Stimulated activated effector memory CD8-positive, alpha-beta T cell treated with anti-CD3 and anti-CD28 coated beads, Interleukin-12 subunit alpha, Interleukin-12 subunit beta, amount 100 ng/mL, for 72 hours (primary cell): ENCODE data around the gene FMNL1.
A peak's percentile ranks its signal among the peaks of the same experiment; 100 is the strongest.
"Not testable (repeated sequence)": the region's sequence is repeated elsewhere in the genome, so short reads cannot be mapped to it uniquely, and the experiment has no call there.

Experiments used
- ATAC-seq: fragments of 150-1000 bp; cut with Tn5 transposase; 2 replicates; pipeline ENCODE4 v1.10.0; 2021
- DNase-seq, 2 donors: peaks; one replicate each; pipeline ENCODE4 v3.0.0; 2021 to 2022; ENCODE audit warnings: low spot score in 2 of 2
- H3K27ac Mint-ChIP-seq: one replicate; pipeline ENCODE4 v1.8.0; 2022; ENCODE audit warnings: mild to moderate bottlenecking, mixed read lengths
- H3K36me3 Mint-ChIP-seq: one replicate; pipeline ENCODE4 v1.8.0; 2022; ENCODE audit warnings: mild to moderate bottlenecking, mixed read lengths
- H3K4me1 Mint-ChIP-seq: one replicate; pipeline ENCODE4 v1.8.0; 2022; ENCODE audit warnings: mixed read lengths
- H3K4me3 Mint-ChIP-seq: one replicate; pipeline ENCODE4 v1.8.0; 2022; ENCODE audit warnings: mild to moderate bottlenecking, mixed read lengths
- H3K9me3 Mint-ChIP-seq: one replicate; pipeline ENCODE4 v1.8.0; 2022; ENCODE audit warnings: mixed read lengths

Gene FMNL1

DNA sequence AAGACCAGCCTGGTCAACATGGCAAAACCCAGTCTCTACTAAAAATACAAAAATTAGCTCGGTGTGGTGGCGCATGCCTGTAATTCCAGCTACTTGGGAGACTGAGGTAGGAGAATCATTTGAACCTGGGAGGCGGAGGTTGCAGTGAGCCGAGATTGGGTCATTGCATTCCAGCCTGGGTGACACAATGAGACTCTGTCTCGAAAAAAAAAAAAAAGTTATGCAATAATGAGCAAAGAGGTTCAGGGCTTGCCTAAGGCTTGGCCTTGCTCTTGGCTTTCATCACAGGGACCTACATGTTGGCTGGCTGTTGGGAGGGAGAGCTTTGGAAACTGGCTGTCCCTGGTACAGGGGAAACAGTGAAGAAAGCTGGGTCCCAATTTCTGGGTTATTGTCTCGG, 19.8 kb upstream of the FMNL1 start:
- not testable (repeated sequence) for H3K36me3 Mint-ChIP-seq, H3K27ac Mint-ChIP-seq, ATAC-seq, H3K9me3 Mint-ChIP-seq, DNase-seq, H3K4me3 Mint-ChIP-seq, H3K4me1 Mint-ChIP-seq

GRCh38 chr17:45218895-45219661, 2.6 kb upstream of the FMNL1 start:
- DNase-seq (peak; percentile 87 to 96), ATAC-seq (peak; percentile 33)
- Mint-ChIP-seq H3K36me3 (peaks cover 88% of the 10 kb centered on the region), H3K27ac (no peak overlapping the region), H3K4me1 (peaks cover 28% of the 10 kb centered on the region), H3K4me3 (peak overlapping the region; percentile 91), H3K9me3 (no peaks in the 10 kb centered on the region)

DNA sequence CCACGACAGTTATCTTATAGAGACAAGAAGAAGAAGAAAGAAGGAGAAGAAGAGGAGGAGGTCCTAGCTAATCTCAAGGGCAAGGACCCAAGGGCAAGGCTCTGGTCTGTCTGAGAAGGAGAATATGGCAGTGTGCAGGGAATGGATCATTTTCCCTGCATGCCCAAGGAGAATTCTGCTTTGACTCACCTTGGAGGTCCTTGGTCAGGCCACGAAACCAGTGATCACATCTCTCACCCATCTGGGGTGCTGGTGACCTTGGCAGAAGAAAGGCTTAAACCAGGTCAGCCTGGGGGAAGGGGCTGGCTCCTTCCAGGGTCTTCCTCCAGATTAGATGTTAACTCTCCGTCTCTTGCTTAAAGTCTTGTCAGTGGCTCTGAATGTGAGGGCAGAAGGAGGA, 1.6 kb upstream of the FMNL1 start:
- Mint-ChIP-seq H3K27ac (peak overlapping the region; percentile 78), H3K4me3 (peak overlapping the region; percentile 91), H3K36me3 (peaks cover 86% of the 10 kb centered on the region), H3K4me1 (peaks cover 38% of the 10 kb centered on the region), H3K9me3 (no peaks in the 10 kb centered on the region)
- no peak for DNase-seq
- ATAC-seq = no peak

GRCh38 chr17:45222014-45222288, 266 bp downstream of the FMNL1 start:
- peaks cover 57% of the 10 kb centered on the region for H3K4me1 Mint-ChIP-seq
- ATAC-seq = no peak
- DNase-seq = no peak
- H3K27ac Mint-ChIP-seq = peak overlapping the region; percentile 100
- H3K9me3 Mint-ChIP-seq = no peaks in the 10 kb centered on the region
- H3K4me3 Mint-ChIP-seq = peak overlapping the region; percentile 91
- peaks cover 86% of the 10 kb centered on the region for H3K36me3 Mint-ChIP-seq

GRCh38 chr17:45222289-45222995, 757 bp downstream of the FMNL1 start:
- H3K27ac Mint-ChIP-seq = peak overlapping the region; percentile 100
- ATAC-seq = peak; percentile 5
- peaks cover 62% of the 10 kb centered on the region for H3K4me1 Mint-ChIP-seq
- H3K36me3 Mint-ChIP-seq = peaks cover 86% of the 10 kb centered on the region
- DNase-seq = peak in 1 of 2 donors; percentile 77
- H3K9me3 Mint-ChIP-seq = no peaks in the 10 kb centered on the region
- H3K4me3 Mint-ChIP-seq = peak overlapping the region; percentile 91

DNA sequence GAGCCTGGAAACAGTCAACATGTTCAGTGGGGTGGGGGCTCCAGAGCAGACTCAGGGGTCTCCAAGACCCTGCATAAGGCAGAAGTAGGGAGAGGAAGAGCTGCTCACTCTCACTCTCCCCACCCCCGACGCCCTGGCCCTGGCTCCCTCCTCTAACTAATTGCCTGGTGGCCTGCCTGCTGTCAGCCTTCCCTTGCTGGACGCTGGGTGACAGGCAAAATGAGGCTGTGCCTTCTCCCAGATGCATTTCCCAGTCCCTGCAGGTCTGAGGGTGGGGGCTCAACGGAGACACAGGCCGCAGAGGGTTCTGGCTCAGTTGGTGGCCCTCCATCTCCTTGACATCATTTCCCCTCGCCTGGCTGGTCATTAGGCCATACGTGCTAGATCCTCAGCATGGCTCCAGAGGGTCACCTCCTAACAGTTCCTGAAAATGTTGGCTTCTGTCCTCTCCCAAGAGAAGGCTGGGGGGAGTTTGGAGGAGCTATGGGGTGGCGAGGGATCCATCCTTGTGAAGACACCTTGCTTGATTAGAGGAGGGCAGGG, 1.4 kb downstream of the FMNL1 start:
- ATAC-seq = no peak
- H3K4me3 Mint-ChIP-seq = peak overlapping the region; percentile 91
- peaks cover 86% of the 10 kb centered on the region for H3K36me3 Mint-ChIP-seq

GRCh38 chr17:45223539-45224528, 2.1 kb downstream of the FMNL1 start:
- peaks cover 86% of the 10 kb centered on the region for H3K36me3 Mint-ChIP-seq
- DNase-seq (peak in 1 of 2 donors; percentile 82), ATAC-seq (peak; percentile 52)
- no peaks in the 10 kb centered on the region for H3K9me3 Mint-ChIP-seq
- H3K4me1 Mint-ChIP-seq = peaks cover 72% of the 10 kb centered on the region
- peak overlapping the region; percentile 100 for H3K27ac Mint-ChIP-seq
- H3K4me3 Mint-ChIP-seq = peak overlapping the region; percentile 91

More for the DNA sequence above, 1.4 kb downstream of the FMNL1 start:
- no peak for DNase-seq
- H3K4me1 Mint-ChIP-seq = peaks cover 68% of the 10 kb centered on the region
- peak overlapping the region; percentile 100 for H3K27ac Mint-ChIP-seq
- H3K9me3 Mint-ChIP-seq = no peaks in the 10 kb centered on the region

DNA sequence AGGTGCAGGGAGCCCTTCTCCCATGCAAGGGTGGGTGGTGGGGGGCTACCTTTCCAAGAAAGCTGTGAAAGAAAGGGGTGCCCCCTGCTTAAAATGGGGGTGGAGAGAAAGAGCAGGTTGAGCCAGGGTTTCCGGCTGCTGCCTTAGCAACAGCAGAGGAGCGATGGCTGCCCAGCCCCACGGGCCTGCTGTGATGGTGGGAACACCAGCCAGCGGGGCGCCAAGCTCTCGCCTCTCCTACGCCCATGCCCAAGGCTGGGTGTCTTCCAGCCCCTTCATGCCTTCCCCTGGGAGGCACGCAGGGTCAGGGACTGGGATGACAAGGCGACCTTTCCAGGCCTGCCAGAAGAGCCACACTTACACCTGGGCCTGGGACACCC, 3.0 kb downstream of the FMNL1 start:
- Mint-ChIP-seq H3K36me3 (peaks cover 86% of the 10 kb centered on the region), H3K27ac (peak overlapping the region; percentile 100), H3K4me1 (peaks cover 72% of the 10 kb centered on the region), H3K9me3 (no peaks in the 10 kb centered on the region), H3K4me3 (peak overlapping the region; percentile 91)
- DNase-seq (peak in 1 of 2 donors; percentile 71), ATAC-seq (no peak)

- peak; percentile 33 to 79 for DNase-seq
- Mint-ChIP-seq H3K4me1 (peaks cover 72% of the 10 kb centered on the region), H3K4me3 (peak overlapping the region; percentile 91), H3K9me3 (no peaks in the 10 kb centered on the region), H3K27ac (peak overlapping the region; percentile 100), H3K36me3 (peaks cover 86% of the 10 kb centered on the region)
- ATAC-seq = no peak
Measured at GRCh38 chr17:45225051-45225700, 3.5 kb downstream of the FMNL1 start.

GRCh38 chr17:45225964-45226530, 4.4 kb downstream of the FMNL1 start:
- Mint-ChIP-seq H3K4me1 (peaks cover 77% of the 10 kb centered on the region), H3K36me3 (peaks cover 87% of the 10 kb centered on the region), H3K4me3 (peak overlapping the region; percentile 91), H3K9me3 (no peaks in the 10 kb centered on the region), H3K27ac (peak overlapping the region; percentile 100)
- peak; percentile 71 for ATAC-seq
- DNase-seq = peak; percentile 80 to 97

DNA sequence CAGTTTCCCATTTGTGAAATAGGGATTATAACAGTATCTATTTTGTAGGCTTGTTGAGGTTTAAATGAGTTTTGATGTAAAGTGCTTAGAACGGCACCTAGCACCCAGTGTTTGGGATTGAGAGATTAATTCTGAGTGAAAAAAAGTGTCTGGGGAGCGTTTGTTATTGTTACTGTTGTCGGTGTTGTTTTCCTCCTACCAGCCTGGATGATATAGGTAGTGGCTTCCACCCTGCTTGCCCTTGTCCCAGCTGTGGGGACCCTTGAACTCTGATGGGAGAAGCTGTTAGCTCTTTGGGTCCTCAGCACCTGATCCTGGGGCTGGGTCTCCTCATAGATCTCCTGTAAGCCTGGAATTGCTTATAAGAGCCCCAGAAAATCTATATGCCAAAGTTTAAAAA, 4.9 kb downstream of the FMNL1 start:
- H3K9me3 Mint-ChIP-seq = no peaks in the 10 kb centered on the region
- peak overlapping the region; percentile 100 for H3K27ac Mint-ChIP-seq
- H3K36me3 Mint-ChIP-seq = peaks cover 92% of the 10 kb centered on the region
- DNase-seq (no peak), ATAC-seq (no peak)
- H3K4me3 Mint-ChIP-seq = peak overlapping the region; percentile 91
- peaks cover 82% of the 10 kb centered on the region for H3K4me1 Mint-ChIP-seq

- DNase-seq (peak in 1 of 2 donors; percentile 79), ATAC-seq (no peak)
- Mint-ChIP-seq H3K27ac (peak overlapping the region; percentile 100), H3K4me3 (peak overlapping the region; percentile 91), H3K36me3 (peaks cover 96% of the 10 kb centered on the region), H3K4me1 (peaks cover 90% of the 10 kb centered on the region), H3K9me3 (no peaks in the 10 kb centered on the region)
Measured at GRCh38 chr17:45227101-45227925, 5.6 kb downstream of the FMNL1 start.

DNA sequence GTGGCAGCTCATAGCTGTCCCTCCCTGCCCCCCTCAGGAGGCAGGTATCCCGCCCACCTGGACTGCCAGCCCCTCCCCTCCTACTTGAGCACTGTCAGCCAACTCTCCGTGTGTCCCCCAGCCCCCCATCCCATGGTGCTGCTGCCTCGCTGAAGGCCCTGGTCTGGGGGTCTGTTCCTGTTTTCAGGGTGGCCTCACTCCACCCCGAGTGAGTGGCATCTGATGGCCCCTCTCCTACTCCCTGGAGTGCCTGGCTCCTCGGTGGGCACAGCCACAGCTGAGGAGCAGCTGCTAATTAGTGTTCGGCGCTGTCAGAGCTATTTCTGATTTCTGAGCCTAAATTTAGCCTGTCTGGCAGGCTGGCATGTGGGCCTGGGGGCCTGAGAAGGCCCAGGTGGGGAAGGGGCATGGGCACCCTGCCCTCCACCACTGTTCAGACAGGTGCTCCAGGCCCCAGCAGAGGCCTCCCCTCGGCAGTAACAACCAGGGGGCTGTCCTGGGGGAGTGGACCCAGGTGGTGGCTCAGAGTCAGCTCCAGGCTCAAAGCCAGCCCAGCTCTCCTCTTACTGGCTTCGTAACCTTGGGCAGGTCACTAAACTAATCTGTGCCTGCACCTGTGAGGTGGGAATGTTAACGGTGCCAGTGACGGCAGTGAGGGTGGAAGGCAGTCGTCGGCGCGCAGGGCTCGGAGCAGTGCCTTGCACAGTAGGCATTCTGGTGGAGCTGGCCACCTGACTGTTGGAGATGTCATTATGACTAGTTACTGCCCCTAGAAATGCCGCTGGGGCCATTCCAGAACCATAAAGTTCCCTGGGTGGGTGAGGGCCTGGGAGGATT, 6.5 kb downstream of the FMNL1 start:
- DNase-seq (peak in 1 of 2 donors; percentile 73), ATAC-seq (no peak)
- Mint-ChIP-seq H3K36me3 (peaks cover 96% of the 10 kb centered on the region), H3K9me3 (no peaks in the 10 kb centered on the region), H3K4me1 (peaks cover 97% of the 10 kb centered on the region), H3K27ac (peak overlapping the region; percentile 100), H3K4me3 (peak overlapping the region; percentile 91)
